HG03159 (cell line): ENCODE measurements around the gene POLR3GL.
"Not testable (repeated sequence)": the region's sequence is repeated elsewhere in the genome, so short reads cannot be mapped to it uniquely, and the experiment has no call there.

ENCODE experiments used
- ATAC-seq: cut with Tn5 transposase; IDR thresholded peaks from one replicate; pipeline ENCODE4 v1.9.1; 2021; ENCODE audit warnings: mild to moderate bottlenecking, moderate library complexity; ENCODE audit not compliant: unreplicated experiment

POLR3GL gene

DNA sequence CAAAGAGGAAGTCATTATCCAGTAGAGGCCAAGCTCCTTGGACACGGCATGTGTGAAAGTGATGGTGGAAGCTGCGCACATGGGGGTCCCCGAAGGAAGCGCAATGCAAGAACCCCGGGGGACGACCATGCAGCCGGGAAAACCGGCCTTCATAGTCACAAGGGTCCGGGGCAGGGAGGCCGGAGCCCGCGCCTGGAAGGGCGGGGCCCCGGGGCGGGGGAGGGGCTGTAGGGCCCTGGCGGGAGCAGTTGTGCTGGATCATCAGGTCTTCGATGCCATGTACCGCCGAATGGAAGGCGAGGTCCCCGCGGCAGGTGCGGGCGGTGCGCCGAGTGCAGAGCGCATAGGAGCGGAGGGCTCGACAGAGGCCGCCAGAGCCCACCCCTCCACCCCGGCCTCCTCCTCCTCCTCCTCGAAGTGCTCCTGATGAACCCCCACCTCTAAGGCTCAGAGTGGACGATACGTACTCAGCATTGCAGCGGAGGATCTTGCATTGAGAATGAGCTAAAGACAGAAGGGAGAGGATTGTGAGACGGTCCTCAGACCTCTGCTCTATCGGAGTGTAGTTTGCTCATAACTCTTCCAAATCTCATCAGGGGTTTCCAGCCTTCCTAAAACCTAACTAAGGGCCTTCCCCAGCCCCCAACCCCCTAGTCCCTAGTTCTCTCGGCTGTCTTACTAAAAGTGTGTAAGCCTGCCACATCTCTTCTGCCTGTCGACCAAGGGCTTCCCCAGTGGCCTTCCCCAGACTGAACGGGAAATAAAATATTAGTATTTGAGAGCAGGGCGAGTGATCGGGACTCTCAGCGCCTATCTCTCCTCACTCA is 55.0 kb downstream of the POLR3GL start:
- no peak for ATAC-seq

DNA sequence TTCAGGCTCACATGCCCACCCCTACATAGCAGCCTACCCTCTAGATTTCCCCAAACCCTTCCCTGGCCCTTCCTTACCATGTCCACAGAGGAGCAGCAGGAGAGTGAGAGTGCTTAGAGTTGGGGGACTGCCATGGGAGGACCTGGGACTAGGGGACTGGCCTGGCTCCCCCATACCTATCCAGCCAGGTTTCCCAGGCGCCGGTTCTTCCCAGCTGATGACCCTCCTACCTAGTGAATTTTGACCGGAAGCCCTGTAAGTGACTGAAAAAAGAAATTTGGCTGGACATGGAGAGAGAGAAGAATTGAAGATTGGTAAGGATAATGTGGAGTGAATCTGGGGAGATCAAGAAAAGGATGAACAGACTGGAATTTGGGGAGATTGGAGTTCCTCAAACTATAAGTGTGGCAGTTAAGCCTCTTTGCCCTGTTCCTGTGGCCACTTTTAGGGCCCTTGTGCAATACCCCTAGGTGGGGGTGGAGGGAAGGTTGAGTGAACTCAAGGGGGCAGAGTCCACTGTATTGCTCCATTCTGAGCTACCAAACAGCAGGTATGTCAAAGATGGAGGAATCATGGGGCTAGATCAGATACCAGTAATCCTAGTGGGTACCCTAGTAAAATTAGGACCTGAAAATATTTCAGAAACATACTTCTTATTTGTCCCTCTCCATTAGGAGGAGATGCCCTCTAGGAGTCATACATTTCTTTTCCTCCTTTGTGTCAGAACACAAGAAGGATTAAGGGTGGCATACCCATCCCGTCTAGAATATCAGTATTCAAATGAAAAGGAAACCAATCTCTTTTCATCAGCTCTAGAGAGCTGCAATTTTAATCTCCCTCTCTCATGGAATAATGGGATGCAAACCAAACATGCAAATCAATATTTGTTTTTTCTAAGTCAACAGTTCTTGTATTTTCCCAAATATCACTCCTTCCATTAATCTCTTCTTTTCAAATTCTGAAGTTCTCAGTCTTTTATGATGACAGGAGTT is 55.9 kb downstream of the POLR3GL start:
- ATAC-seq: no peak

DNA sequence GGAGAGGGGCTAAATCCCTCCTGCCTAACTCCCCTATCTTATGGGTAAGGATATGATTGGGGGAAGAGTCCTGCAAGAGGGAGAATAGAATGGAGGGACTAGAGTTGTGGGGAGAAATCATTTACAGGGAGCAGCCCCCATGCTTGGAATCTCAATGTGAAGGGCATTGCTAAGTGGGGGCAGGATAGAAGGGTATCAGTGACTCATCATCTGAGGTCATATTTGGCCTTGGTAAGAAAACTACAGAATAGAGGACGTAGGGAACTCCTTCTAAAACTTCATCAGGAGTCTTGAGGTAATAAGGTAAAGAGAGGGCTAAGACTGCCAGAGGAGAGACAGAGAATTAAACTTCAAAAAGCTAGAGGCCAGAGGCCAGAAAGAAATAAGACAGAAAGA is 56.6 kb downstream of the POLR3GL start:
- no peak for ATAC-seq

DNA sequence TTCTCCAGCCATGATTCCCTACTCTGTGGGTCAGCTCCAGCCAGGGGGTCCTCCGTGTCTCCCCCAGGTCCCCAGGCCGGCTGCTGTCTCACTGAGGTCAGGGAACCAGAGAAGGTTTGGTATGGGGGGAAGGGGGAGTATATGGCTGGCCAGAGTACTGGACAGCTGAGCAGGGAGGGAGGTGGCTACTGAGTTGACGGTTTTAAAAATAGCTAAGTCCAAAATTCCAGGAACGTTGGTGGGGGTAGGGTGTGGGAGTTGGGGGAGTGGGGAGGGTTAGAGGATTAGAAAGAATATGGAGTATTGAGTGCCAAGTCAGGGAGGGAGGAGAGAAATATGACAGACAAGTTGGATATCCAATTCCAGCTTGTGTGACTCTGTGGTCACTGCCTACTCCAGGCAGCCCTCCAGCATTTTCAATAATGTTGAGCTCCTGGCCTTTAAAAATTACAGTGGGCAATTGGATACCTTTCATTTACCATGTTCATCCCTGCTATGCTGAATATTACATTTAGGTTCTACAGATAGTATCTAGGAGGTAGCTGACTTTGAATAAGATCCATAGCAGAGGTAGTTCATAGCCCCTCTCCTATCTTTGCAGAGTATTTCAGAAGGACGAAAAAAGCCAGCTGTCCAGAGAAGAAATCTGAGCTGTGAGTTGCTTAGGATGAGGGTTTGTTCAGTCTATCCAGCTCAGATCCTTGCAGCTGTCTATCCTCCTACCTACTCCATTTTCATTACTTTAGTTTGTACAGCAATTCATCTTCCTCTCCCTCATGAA is 57.3 kb downstream of the POLR3GL start, which contains the start of gene HJV:
Gene HJV (minus strand): TSS at position 114 of the 781 bp plus-strand sequence. CDS start 1,504 bp downstream, outside the sequence.
- no peak for ATAC-seq

DNA sequence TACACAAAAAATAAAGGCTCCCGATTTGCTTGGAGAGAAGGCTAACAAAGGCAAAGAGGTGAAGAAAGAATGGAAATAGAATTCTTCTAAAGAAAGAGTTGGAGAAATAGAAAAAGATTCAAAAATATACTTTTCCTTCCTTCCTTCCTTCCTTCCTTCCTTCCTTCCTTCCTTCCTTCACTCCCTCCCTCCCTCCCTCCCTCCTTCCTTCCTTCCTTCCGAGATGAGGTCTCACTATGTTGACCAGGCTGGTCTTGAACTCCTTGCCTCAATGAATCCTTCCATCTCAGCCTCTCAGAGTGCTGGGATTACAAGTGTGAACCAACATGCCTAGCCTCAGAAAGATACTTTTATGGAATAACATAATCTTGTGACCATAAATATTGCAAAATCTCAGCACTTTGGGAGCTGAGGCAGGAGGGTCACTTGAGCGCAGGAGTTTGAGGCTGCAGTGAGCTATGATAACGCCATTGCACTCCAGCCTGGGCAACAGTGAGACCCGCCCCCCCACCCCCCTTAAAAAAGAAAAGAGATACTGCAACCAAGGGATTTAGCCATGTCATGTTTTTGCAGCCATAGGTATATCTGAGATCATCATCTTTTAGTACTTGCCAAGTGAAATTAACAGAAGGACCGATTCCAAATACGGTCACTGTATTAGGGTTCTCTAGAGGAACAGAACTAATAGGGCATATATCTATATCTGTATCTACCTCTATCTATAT is 58.1 kb downstream of the POLR3GL start:
- ATAC-seq: no peak

DNA sequence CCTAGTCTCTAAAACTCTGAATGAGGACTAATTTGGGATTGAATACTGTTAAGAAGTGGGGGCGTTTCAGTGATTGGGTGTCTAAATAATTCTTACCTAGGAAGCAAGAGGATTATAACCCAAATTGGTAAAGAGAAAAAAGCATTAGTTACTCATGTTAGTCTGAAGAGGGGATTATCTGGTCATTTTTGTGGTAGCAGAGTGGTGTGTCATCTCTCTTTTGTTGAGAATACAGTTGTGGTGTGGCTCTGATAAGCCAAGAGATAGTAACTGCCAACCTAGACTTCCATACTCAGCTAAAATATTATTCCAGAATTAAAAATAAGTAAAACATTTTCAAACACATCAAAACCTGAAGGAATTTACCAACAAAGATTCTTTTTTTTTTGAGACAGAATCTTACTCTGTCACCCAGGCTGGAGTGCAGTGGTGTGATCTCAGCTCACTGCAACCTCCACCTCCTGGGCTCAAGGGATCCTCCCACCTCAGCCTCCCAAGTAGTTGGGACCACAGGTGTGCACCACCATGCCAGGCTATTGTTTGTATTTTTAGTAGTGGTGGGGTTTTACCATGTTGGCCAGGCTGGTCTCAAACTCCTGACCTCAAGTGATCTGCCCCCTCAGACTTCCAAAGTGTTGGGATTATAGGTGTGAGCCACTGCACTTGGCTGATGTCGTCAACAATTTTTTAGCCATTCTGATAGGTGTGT is 61.5 kb downstream of the POLR3GL start:
- ATAC-seq: not testable (repeated sequence)

DNA sequence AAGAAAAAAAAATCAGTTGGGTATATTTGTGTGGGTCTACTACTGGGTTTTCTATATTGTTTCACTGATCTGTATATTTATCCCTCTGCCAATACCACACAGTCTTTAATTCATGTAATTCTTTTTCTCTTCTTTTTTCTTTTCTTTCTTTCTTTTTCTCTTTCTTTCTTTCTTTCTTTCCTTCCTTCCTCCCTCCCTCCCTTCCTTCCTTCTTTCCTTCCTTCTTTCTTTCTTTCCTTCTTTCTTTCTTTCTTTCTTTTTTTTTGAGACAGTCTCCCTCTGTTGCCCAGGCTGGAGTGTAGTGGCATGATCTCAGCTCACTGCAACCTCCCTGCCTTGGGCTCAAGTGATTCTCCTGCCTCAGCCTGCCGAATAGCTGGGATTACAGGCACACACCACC is 62.2 kb downstream of the POLR3GL start:
- not testable (repeated sequence) for ATAC-seq
